Lower lobe of right lung (tissue), 2 donors: ENCODE data around the gene WAC. TPM values are rescaled to one million over a fixed set of nuclear protein-coding genes. Genes with fewer than 3 reads are reported as not detected.
"Not testable (repeated sequence)": the region's sequence is repeated elsewhere in the genome, so short reads cannot be mapped to it uniquely, and the experiment has no call there.

ENCODE experiments used
- ATAC-seq, 2 donors: fragments of 200-7000 bp; cut with Tn5 transposase; one replicate each; pipeline ENCODE4 v1.9.1; 2020 to 2022; ENCODE audit warnings: mild to moderate bottlenecking in 2 of 2, moderate library complexity in 2 of 2
- DNase-seq: peaks from one replicate; pipeline ENCODE4 v3.0.0-alpha.2; 2020
- H3K27ac ChIP-seq: fragments of 200-600 bp; one replicate; pipeline ENCODE4 v1.8.0; 2022
- H3K27me3 ChIP-seq: fragments of 200-600 bp; one replicate; pipeline ENCODE4 v1.8.0; 2022; ENCODE audit warnings: low read depth
- H3K36me3 ChIP-seq: fragments of 200-600 bp; one replicate; pipeline ENCODE4 v1.8.0; 2022; ENCODE audit warnings: mild to moderate bottlenecking
- H3K4me1 ChIP-seq: fragments of 200-600 bp; one replicate; pipeline ENCODE4 v1.8.0; 2022
- H3K4me3 ChIP-seq: fragments of 200-600 bp; one replicate; pipeline ENCODE4 v1.8.0; 2022; ENCODE audit warnings: mild to moderate bottlenecking
- H3K9me3 ChIP-seq: fragments of 200-600 bp; one replicate; pipeline ENCODE4 v1.8.0; 2022
- CTCF ChIP-seq: fragments of 200-600 bp; IDR thresholded peaks from one replicate; pipeline ENCODE4 v1.8.0; 2022; ENCODE audit warnings: antibody characterized with exemption, mild to moderate bottlenecking
- intact Hi-C: fragments of 100-400 bp; cut with DNase I; formaldehyde crosslinking; loops from one replicate; pipeline ENCODE4 v1.11.0; 2022
- total RNA-seq: library from RNA; stranded (reverse); fragmentation: NEBNext Ultra II Directional; extraction: Animal tissue kit (Norgen Biotek cat#: 25700); gene quantifications from one replicate; pipeline ENCODE4 v1.2.1, GENCODE V29; 2021
- donor health status: DM: no; HTN: yes; CAD: no; lungs with severe emphysema.

WAC gene
- total RNA-seq, 1 donor from 2014 or later, result 123 TPM

GRCh38 chr10:28495084-28495483 is 37.8 kb upstream of the WAC start:
- no peak overlapping the region for H3K4me3 ChIP-seq
- no peaks in the 10 kb centered on the region for H3K27me3 ChIP-seq
- DNase-seq (no peak), ATAC-seq (no peak)
- intact Hi-C loops, result no loop called here
- no peak overlapping the region for H3K27ac ChIP-seq
- H3K9me3 ChIP-seq, result no peaks in the 10 kb centered on the region
- no peak for TF ChIP-seq CTCF
- H3K4me1 ChIP-seq, result no peaks in the 10 kb centered on the region
- no peaks in the 10 kb centered on the region for H3K36me3 ChIP-seq

GRCh38 chr10:28496017-28496416 is 36.9 kb upstream of the WAC start:
- no peak for TF ChIP-seq CTCF
- Histone ChIP-seq H3K4me3 (no peak overlapping the region), H3K4me1 (no peaks in the 10 kb centered on the region), H3K9me3 (no peaks in the 10 kb centered on the region), H3K27ac (no peak overlapping the region), H3K36me3 (no peaks in the 10 kb centered on the region), H3K27me3 (no peaks in the 10 kb centered on the region)
- no peak for ATAC-seq
- no peak for DNase-seq
- intact Hi-C loops, result no loop called here

- TF ChIP-seq CTCF, result no peak
- Histone ChIP-seq H3K4me3 (no peak overlapping the region), H3K36me3 (no peaks in the 10 kb centered on the region), H3K27me3 (no peaks in the 10 kb centered on the region), H3K9me3 (no peaks in the 10 kb centered on the region), H3K4me1 (no peaks in the 10 kb centered on the region), H3K27ac (no peak overlapping the region)
- ATAC-seq (no peak), DNase-seq (no peak)
- intact Hi-C loops, result no loop called here
Observed at GRCh38 chr10:28496481-28496961, 36.4 kb upstream of the WAC start.

GRCh38 chr10:28497313-28498126 is 35.4 kb upstream of the WAC start:
- no peaks in the 10 kb centered on the region for H3K4me1 ChIP-seq
- DNase-seq (no peak), ATAC-seq (no peak)
- H3K9me3 ChIP-seq, result no peaks in the 10 kb centered on the region
- TF ChIP-seq CTCF, result no peak
- no peak overlapping the region for H3K27ac ChIP-seq
- no peaks in the 10 kb centered on the region for H3K36me3 ChIP-seq
- no peaks in the 10 kb centered on the region for H3K27me3 ChIP-seq
- H3K4me3 ChIP-seq, result no peak overlapping the region
- intact Hi-C loops, result no loop called here

- H3K36me3 ChIP-seq, H3K4me3 ChIP-seq, H3K27ac ChIP-seq, H3K4me1 ChIP-seq, H3K9me3 ChIP-seq, intact Hi-C loops, DNase-seq, H3K27me3 ChIP-seq, ATAC-seq: not testable (repeated sequence)
Observed at GRCh38 chr10:28500203-28500602, 32.7 kb upstream of the WAC start.

- H3K27ac ChIP-seq, result no peak overlapping the region
- H3K9me3 ChIP-seq, result no peaks in the 10 kb centered on the region
- H3K27me3 ChIP-seq, result no peaks in the 10 kb centered on the region
- H3K4me1 ChIP-seq, result no peaks in the 10 kb centered on the region
- ATAC-seq (no peak), DNase-seq (no peak)
- H3K4me3 ChIP-seq, result no peak overlapping the region
- intact Hi-C loops, result no loop called here
- H3K36me3 ChIP-seq, result no peaks in the 10 kb centered on the region
- TF ChIP-seq CTCF, result no peak
Observed at GRCh38 chr10:28503114-28503513, 29.8 kb upstream of the WAC start.
